ENCODE results near the gene CCDC198.

The CCDC198 gene

DNA sequence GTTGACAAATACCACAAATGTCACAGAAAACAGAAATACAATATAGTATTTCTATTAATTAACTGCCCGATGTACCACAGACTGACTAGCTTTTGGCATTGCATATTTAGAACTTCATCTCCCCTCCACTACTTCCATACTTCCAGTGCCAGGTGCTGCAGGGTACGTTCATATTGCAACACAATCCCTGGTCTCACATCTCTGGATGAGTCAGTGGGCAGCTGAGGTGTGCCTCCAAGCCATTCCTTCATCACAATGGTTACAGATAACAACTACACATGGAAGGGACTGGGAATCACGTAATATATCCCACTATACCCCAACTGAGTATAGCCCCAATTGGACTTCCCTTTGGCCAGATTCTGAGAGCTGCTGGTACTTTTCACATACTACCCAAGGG, 31.1 kb downstream of the CCDC198 start:
- no peak for DNase-seq

DNA sequence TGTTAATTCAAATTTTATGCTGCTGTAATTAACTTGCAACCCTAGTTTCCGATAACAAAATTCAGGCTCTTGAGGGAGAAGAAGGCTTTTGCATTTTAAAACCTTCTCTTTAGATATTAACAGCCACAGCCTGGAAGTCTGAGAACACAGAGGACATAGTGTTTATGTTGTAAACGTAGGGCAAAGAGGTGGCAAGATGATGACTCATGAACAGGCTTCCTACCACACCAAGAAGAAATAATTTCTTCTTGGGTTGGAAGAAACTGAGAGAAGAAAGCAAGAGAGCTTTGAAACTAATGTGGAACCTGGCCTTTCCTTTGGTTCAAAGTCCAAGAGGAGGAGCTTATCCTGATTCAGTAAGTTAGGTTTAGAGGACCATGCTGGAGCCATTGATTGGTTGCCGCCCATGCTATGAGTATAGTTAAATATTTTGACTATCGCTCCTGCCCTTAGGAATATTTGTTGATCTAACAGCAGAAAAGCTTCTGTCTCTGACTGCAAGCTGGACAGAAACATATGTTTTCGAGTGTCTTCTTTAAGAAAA, 31.8 kb downstream of the CCDC198 start:
- no peak for DNase-seq

DNA sequence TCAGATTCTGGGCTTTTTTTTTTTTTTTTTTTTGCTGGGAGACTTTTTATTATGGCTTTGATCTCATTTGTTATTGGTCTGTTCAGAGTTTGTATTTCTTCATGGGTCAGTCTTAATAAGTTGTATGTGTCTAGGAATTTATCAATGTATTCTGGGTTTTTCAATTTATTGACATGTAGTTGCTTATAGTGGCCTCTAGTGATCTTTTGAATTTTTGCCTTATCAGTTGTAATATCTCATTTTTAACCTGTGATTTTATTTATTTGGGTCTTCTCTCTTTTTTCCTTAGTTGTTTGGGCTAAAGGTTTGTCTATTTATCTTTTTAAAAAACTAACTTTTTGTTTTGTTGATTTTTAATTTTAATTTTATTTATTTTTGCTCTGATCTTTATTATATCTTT, 57.7 kb downstream of the CCDC198 start:
- DNase-seq: no peak

DNA sequence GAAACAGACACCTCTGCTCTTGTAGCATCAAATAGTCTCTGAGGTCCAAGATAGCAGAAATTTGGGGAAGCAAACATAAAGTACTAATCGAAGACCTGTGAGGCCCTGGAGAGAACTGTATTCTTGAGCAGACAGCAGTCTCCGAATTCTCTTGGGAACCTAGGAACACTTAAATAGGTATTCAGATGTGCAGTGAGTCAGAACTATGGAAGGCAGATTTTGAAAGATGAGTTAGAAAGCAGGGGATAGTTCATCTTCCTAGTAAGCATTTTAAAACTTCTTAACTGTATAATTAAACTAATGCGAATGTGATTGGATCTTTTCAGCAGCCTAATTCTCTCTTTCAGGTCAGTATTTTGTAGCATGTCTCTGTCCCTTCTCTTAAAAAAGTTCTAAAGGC, 72.7 kb downstream of the CCDC198 start:
- peak; percentile 17 for DNase-seq

GRCh38 chr14:57420033-57420432, 73.6 kb downstream of the CCDC198 start:
- no peak for DNase-seq

Measured in fibroblast of skin of abdomen (primary cell).